ENCODE data around the gene MATK. TPM values are rescaled to one million over a fixed set of nuclear protein-coding genes. Genes with fewer than 3 reads are reported as not detected.

MATK gene
- polyA plus RNA-seq, 1 donor from 2014 or later, result 2.6 TPM

GRCh38 chr19:3762130-3762473 lies 24.1 kb downstream of the MATK start:
- H3F3A ChIP-seq (ENCODE audit: insufficient read depth, low read length, poor library complexity, severe bottlenecking), result no peaks in the 10 kb centered on the region
- H3K4me3 ChIP-seq (ENCODE audit: low read length), result peak overlapping the region; percentile 70
- H3K9me2 ChIP-seq (ENCODE audit: insufficient read depth, low read length), result no peaks in the 10 kb centered on the region
- no peak overlapping the region for H2AFZ ChIP-seq (ENCODE audit: low read depth, low read length)
- H3K27ac ChIP-seq (ENCODE audit: low read length), result peak overlapping the region; percentile 95
- no peaks in the 10 kb centered on the region for H3K27me3 ChIP-seq (ENCODE audit: insufficient read depth, low read depth, low read length)
- H3K4me2 ChIP-seq (ENCODE audit: low read length), result no peak overlapping the region
- no peaks in the 10 kb centered on the region for H3K9me3 ChIP-seq (ENCODE audit: low read length)
- TF ChIP-seq EZH2 (IDR thresholded peaks at IDR 0.05; ENCODE audit: borderline replicate concordance, insufficient read depth, low read length, poor library complexity, severe bottlenecking) (no peak), TAF1 (IDR thresholded peaks at IDR 0.05; ENCODE audit: low read depth) (no peak), EP300 (conservative IDR thresholded peaks at IDR 0.05; ENCODE audit: poor library complexity, severe bottlenecking) (no peak), SMC3 (conservative IDR thresholded peaks at IDR 0.05; ENCODE audit: poor library complexity) (no peak), RAD21 (conservative IDR thresholded peaks at IDR 0.05) (no peak), POLR2AphosphoS5 (IDR thresholded peaks at IDR 0.05) (no peak), REST (IDR thresholded peaks at IDR 0.05; ENCODE audit: borderline replicate concordance) (no peak), CTCF (IDR thresholded peaks at IDR 0.05; ENCODE audit: poor library complexity, severe bottlenecking) (no peak), MXI1 (conservative IDR thresholded peaks at IDR 0.05; ENCODE audit: poor library complexity, severe bottlenecking) (no peak)
- H3K79me2 ChIP-seq (replicated peaks; ENCODE audit: insufficient read depth, low read length), result peaks cover 7% of the 10 kb centered on the region
- no peaks in the 10 kb centered on the region for H4K20me1 ChIP-seq (ENCODE audit: insufficient read depth)
- H3K9ac ChIP-seq (ENCODE audit: low read length), result no peak overlapping the region
- no peaks in the 10 kb centered on the region for H3K36me3 ChIP-seq (ENCODE audit: insufficient read depth, low read length)

- peak within 1 kb of the TSS; percentile 95 for H3K27ac ChIP-seq (ENCODE audit: low read length)
- no peaks in the 10 kb centered on the region for H3F3A ChIP-seq (ENCODE audit: insufficient read depth, low read length, poor library complexity, severe bottlenecking)
- no peaks in the 10 kb centered on the region for H3K36me3 ChIP-seq (ENCODE audit: insufficient read depth, low read length)
- H3K4me3 ChIP-seq (ENCODE audit: low read length), result peak within 1 kb of the TSS; percentile 75
- peak; percentile 93 for TF ChIP-seq CTCF (IDR thresholded peaks at IDR 0.05; ENCODE audit: poor library complexity, severe bottlenecking)
- TF ChIP-seq EZH2 (IDR thresholded peaks at IDR 0.05; ENCODE audit: borderline replicate concordance, insufficient read depth, low read length, poor library complexity, severe bottlenecking), result no peak
- peak; percentile 68 for TF ChIP-seq POLR2AphosphoS5 (IDR thresholded peaks at IDR 0.05)
- TF ChIP-seq REST (IDR thresholded peaks at IDR 0.05; ENCODE audit: borderline replicate concordance), result no peak
- peak; percentile 38 for TF ChIP-seq EP300 (conservative IDR thresholded peaks at IDR 0.05; ENCODE audit: poor library complexity, severe bottlenecking)
- peak; percentile 64 for TF ChIP-seq SMC3 (conservative IDR thresholded peaks at IDR 0.05; ENCODE audit: poor library complexity)
- peak; percentile 61 for TF ChIP-seq RAD21 (conservative IDR thresholded peaks at IDR 0.05)
- no peak for TF ChIP-seq TAF1 (IDR thresholded peaks at IDR 0.05; ENCODE audit: low read depth)
- TF ChIP-seq MXI1 (conservative IDR thresholded peaks at IDR 0.05; ENCODE audit: poor library complexity, severe bottlenecking), result peak; percentile 34
- peak within 1 kb of the TSS; percentile 48 for H2AFZ ChIP-seq (ENCODE audit: low read depth, low read length)
- no peaks in the 10 kb centered on the region for H3K9me2 ChIP-seq (ENCODE audit: insufficient read depth, low read length)
- peak within 1 kb of the TSS; percentile 91 for H3K9ac ChIP-seq (ENCODE audit: low read length)
- H3K9me3 ChIP-seq (ENCODE audit: low read length), result no peaks in the 10 kb centered on the region
- H3K27me3 ChIP-seq (ENCODE audit: insufficient read depth, low read depth, low read length), result no peaks in the 10 kb centered on the region
- peak within 1 kb of the TSS; percentile 76 for H3K4me2 ChIP-seq (ENCODE audit: low read length)
- no peaks in the 10 kb centered on the region for H4K20me1 ChIP-seq (ENCODE audit: insufficient read depth)
- peaks cover 7% of the 10 kb centered on the region for H3K79me2 ChIP-seq (replicated peaks; ENCODE audit: insufficient read depth, low read length)
Observed at GRCh38 chr19:3761382-3762129, 24.6 kb downstream of the MATK start, which contains the start of gene APBA3. Gene APBA3, minus strand, starts transcription at chr19:3761692. Its CDS starts 1,428 bp downstream, at chr19:3760264.

Data from neural cell (in vitro differentiated cells).